ENCODE measurements around the gene CFAP46.

The CFAP46 gene

GRCh38 chr10:132783940-132784865, 158.2 kb downstream of the CFAP46 start:
- no peak for TF ChIP-seq CTCF (IDR thresholded peaks at IDR 0.05; ENCODE audit: insufficient read depth, missing control alignments)
- DNase-seq (ENCODE audit: insufficient read length, low spot score), result no peak
- FAIRE-seq, result no peak

- DNase-seq (ENCODE audit: insufficient read length, low spot score) (no peak), FAIRE-seq (no peak)
- TF ChIP-seq CTCF (IDR thresholded peaks at IDR 0.05; ENCODE audit: insufficient read depth, missing control alignments), result no peak
Observed at GRCh38 chr10:132783165-132783939, 159.0 kb downstream of the CFAP46 start.

GRCh38 chr10:132781556-132781955, 160.8 kb downstream of the CFAP46 start:
- no peak for TF ChIP-seq CTCF (IDR thresholded peaks at IDR 0.05; ENCODE audit: insufficient read depth, missing control alignments)
- DNase-seq (ENCODE audit: insufficient read length, low spot score) (no peak), FAIRE-seq (no peak)

- FAIRE-seq, result no peak
Observed at GRCh38 chr10:132780356-132780755, 162.0 kb downstream of the CFAP46 start.

GRCh38 chr10:132779549-132780294, 162.6 kb downstream of the CFAP46 start:
- DNase-seq (ENCODE audit: insufficient read length, low spot score), result no peak
- no peak for FAIRE-seq
- no peak for TF ChIP-seq CTCF (IDR thresholded peaks at IDR 0.05; ENCODE audit: insufficient read depth, missing control alignments)

More at GRCh38 chr10:132780356-132780755, 162.0 kb downstream of the CFAP46 start:
- DNase-seq (ENCODE audit: insufficient read length, low spot score), result no peak
- no peak for TF ChIP-seq CTCF (IDR thresholded peaks at IDR 0.05; ENCODE audit: insufficient read depth, missing control alignments)

- no peak for DNase-seq (ENCODE audit: insufficient read length, low spot score)
- no peak for TF ChIP-seq CTCF (IDR thresholded peaks at IDR 0.05; ENCODE audit: insufficient read depth, missing control alignments)
- no peak for FAIRE-seq
Observed at GRCh38 chr10:132777441-132777840, 164.9 kb downstream of the CFAP46 start.

Data from D721Med (cell line).